ENCODE measurements around the gene PLCD1. TPM values are rescaled to one million over a fixed set of nuclear protein-coding genes. Genes with fewer than 3 reads are reported as not detected.
"Not testable (repeated sequence)": the region's sequence is repeated elsewhere in the genome, so short reads cannot be mapped to it uniquely, and the experiment has no call there.

PLCD1 gene
- 10 to 100 TPM; 10.9 to 13.5 TPM for total RNA-seq

DNA sequence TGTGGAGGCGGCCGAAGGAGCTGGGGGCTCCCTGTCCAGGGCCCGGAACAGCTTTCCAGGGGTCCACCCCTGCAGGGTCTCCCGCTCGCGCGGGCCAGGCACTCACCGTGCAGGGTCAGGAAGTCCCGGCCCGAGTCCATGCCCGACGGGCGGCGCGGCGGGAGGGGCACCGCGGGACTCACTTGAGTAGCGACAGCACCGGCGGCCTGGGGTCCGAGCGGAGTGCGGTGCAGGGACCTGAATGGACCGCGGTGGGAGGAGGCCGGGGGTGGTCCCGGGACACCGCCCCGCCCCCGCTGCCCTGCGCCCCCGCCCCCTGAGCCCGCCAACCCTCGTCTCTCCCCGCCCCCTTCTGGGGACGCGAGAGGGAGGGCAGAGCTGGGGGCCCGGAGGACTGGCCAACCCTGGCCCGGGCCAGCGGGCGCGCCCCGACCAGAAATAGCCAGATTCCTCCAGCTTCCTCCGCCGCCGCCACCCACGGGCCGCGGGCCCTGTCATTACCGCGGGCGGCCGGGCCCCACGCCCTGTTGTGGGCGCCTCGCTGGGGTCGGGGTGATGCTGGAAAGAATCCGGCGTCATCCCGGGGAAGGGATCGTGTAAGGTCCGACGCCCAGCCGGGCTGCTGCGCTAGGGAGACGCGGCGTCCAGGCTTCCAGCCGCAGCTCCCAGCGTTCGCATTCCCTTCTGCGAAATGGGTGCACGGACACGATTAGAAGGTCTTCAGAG is at the start of gene PLCD1:
Gene PLCD1 (minus strand): TSS at position 243 of the 726 bp plus-strand sequence. CDS start 103 bp downstream, at position 140.
- Mint-ChIP-seq H3K27me3 (peaks cover 10% of the 10 kb centered on the region), H3K4me3 (peak within 1 kb of the TSS; percentile 43), H3K9me3 (ENCODE audit: low read depth) (no peaks in the 10 kb centered on the region), H3K36me3 (ENCODE audit: low read depth) (no peaks in the 10 kb centered on the region), H3K27ac (no peak within 1 kb of the TSS), H3K4me1 (peaks cover 22% of the 10 kb centered on the region)
- ChIA-PET CTCF (no interaction called here), POLR2A (no interaction called here)
- ATAC-seq (no peak), DNase-seq (peak; percentile 53)
- intact Hi-C loops (cut with DNase I, micrococcal nuclease), result loop anchor here in 1 of 2 experiments (10.0 kb wide), 1 partner anchor 135 kb away; the partner anchor contains the start of gene OXSR1

GRCh38 chr3:38077073-38077472 is 47.6 kb upstream of the PLCD1 start:
- H3K4me1 Mint-ChIP-seq; CTCF ChIA-PET; H3K36me3 Mint-ChIP-seq (ENCODE audit: low read depth); ATAC-seq; H3K27me3 Mint-ChIP-seq; POLR2A ChIA-PET; H3K4me3 Mint-ChIP-seq; H3K9me3 Mint-ChIP-seq (ENCODE audit: low read depth); intact Hi-C loops (cut with DNase I, micrococcal nuclease); H3K27ac Mint-ChIP-seq; DNase-seq: not testable (repeated sequence)

- DNase-seq (no peak), ATAC-seq (no peak)
- Mint-ChIP-seq H3K27ac (no peak overlapping the region), H3K4me3 (no peak overlapping the region), H3K4me1 (no peaks in the 10 kb centered on the region), H3K27me3 (no peaks in the 10 kb centered on the region), H3K9me3 (ENCODE audit: low read depth) (no peaks in the 10 kb centered on the region), H3K36me3 (ENCODE audit: low read depth) (no peaks in the 10 kb centered on the region)
- POLR2A ChIA-PET, result no interaction called here
- intact Hi-C loops (cut with DNase I, micrococcal nuclease), result no loop called here
- CTCF ChIA-PET, result no interaction called here
Observed at GRCh38 chr3:38070013-38070412, 40.6 kb upstream of the PLCD1 start.

GRCh38 chr3:38067508-38068233 is 38.2 kb upstream of the PLCD1 start:
- H3K36me3 Mint-ChIP-seq (ENCODE audit: low read depth), result peaks cover 1% of the 10 kb centered on the region
- no peaks in the 10 kb centered on the region for H3K27me3 Mint-ChIP-seq
- no peak overlapping the region for H3K4me3 Mint-ChIP-seq
- DNase-seq (no peak), ATAC-seq (no peak)
- H3K27ac Mint-ChIP-seq, result no peak overlapping the region
- intact Hi-C loops (cut with DNase I, micrococcal nuclease), result no loop called here
- ChIA-PET POLR2A (no interaction called here), CTCF (interaction anchor here (1.2 kb wide), 1 partner anchor 93 kb away, joined by 3 read pairs; no protein-coding TSS in a partner anchor)
- H3K4me1 Mint-ChIP-seq, result no peaks in the 10 kb centered on the region
- no peaks in the 10 kb centered on the region for H3K9me3 Mint-ChIP-seq (ENCODE audit: low read depth)

- CTCF ChIA-PET; H3K27me3 Mint-ChIP-seq; H3K36me3 Mint-ChIP-seq (ENCODE audit: low read depth); intact Hi-C loops (cut with DNase I, micrococcal nuclease); H3K27ac Mint-ChIP-seq; ATAC-seq; DNase-seq; H3K9me3 Mint-ChIP-seq (ENCODE audit: low read depth); POLR2A ChIA-PET; H3K4me1 Mint-ChIP-seq; H3K4me3 Mint-ChIP-seq: not testable (repeated sequence)
Observed at GRCh38 chr3:38064453-38064852, 35.0 kb upstream of the PLCD1 start.

DNA sequence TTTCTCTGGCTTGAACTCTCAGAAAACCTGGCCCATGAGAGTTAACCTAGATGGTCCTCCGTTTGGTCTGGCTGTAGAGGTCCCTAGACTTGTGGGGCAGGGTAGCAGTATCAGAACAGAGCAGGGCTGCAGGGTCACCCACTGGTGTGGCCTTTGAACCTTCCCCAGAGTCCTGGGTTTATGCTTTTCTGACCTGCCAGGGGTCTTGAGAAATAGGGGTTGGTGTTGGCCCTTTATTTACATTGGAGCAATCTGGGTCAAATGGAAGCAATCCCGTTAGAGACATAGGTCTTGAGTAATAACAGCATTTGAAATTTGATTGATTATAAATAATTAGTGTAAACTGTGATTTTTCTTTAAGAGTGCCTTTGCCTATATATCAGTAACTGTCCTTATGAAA is 33.4 kb upstream of the PLCD1 start:
- CTCF ChIA-PET, result interaction anchor here (0.7 kb wide), 1 partner anchor 579 kb away, joined by 3 read pairs; no protein-coding TSS in a partner anchor
- intact Hi-C loops (cut with DNase I, micrococcal nuclease), result no loop called here
- H3K4me3 Mint-ChIP-seq, result no peak overlapping the region

DNA sequence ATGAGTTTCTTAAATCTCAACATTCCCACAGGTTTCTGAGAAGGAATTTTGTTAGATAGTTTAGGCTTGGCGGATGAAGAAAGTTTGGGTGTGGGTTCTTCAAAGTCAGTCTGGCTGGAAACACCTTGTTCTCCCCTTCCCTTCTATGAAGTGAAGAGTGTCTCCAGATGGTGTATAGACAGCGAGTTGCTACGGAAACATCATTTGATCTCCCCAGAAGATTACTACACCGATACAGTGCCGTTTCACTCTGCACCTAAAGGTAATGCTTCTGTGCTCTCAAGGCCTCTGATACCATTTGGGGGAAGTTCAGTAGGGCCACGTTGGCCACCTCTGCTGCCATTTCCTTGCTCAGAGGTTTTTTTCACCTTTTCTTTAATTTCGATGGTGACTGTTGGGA is 30.1 kb upstream of the PLCD1 start:
- H3K4me1 Mint-ChIP-seq, result peaks cover 6% of the 10 kb centered on the region
- CTCF ChIA-PET, result interaction anchor here (0.6 kb wide), 1 partner anchor 718 kb away, joined by 3 read pairs; no protein-coding TSS in a partner anchor
- POLR2A ChIA-PET, result interaction anchor here (0.5 kb wide), 1 partner anchor 395 kb away, joined by 3 read pairs; no protein-coding TSS in a partner anchor
- ATAC-seq (no peak), DNase-seq (no peak)
- H3K27ac Mint-ChIP-seq, result no peak overlapping the region
- peaks cover 1% of the 10 kb centered on the region for H3K36me3 Mint-ChIP-seq (ENCODE audit: low read depth)
- no peak overlapping the region for H3K4me3 Mint-ChIP-seq
- intact Hi-C loops (cut with DNase I, micrococcal nuclease), result no loop called here
- peaks cover 2% of the 10 kb centered on the region for H3K27me3 Mint-ChIP-seq
- H3K9me3 Mint-ChIP-seq (ENCODE audit: low read depth), result peaks cover 2% of the 10 kb centered on the region

More for the DNA sequence above, 33.4 kb upstream of the PLCD1 start:
- ATAC-seq (no peak), DNase-seq (no peak)
- POLR2A ChIA-PET, result no interaction called here
- Mint-ChIP-seq H3K36me3 (ENCODE audit: low read depth) (peaks cover 1% of the 10 kb centered on the region), H3K4me1 (no peaks in the 10 kb centered on the region), H3K27ac (no peak overlapping the region), H3K27me3 (peaks cover 2% of the 10 kb centered on the region), H3K9me3 (ENCODE audit: low read depth) (peaks cover 2% of the 10 kb centered on the region)

DNA sequence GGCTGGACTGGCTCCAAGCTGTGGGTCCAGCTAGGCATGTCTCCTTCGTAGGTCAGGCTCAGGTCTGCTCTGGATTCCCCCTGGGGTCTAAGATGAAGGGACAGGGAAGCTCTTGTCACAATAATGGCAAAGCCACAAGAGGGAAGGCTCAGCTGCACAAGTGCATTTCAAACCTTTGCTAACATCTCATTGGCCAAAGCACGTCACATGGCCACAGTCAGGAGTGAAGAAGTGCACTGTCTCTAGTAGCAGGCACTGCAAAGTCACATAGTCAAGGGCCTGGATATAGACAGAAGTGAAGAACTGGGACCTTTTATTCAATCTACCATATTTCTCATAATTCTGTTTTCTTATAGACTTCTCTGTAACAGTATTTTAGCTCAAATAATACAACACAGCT is 29.7 kb upstream of the PLCD1 start:
- Mint-ChIP-seq H3K9me3 (ENCODE audit: low read depth) (peaks cover 2% of the 10 kb centered on the region), H3K27ac (no peak overlapping the region), H3K4me1 (peaks cover 6% of the 10 kb centered on the region), H3K36me3 (ENCODE audit: low read depth) (peaks cover 1% of the 10 kb centered on the region), H3K27me3 (peaks cover 2% of the 10 kb centered on the region), H3K4me3 (no peak overlapping the region)
- intact Hi-C loops (cut with DNase I, micrococcal nuclease), result no loop called here
- DNase-seq (no peak), ATAC-seq (no peak)
- POLR2A ChIA-PET, result interaction anchor here (0.5 kb wide), 1 partner anchor 396 kb away, joined by 3 read pairs; no protein-coding TSS in a partner anchor
- CTCF ChIA-PET, result interaction anchor here (0.6 to 0.8 kb wide), 2 partner anchors 32 to 718 kb away, joined by 3 read pairs; no protein-coding TSS in a partner anchor

GRCh38 chr3:38054499-38055001 is 25.1 kb upstream of the PLCD1 start:
- ATAC-seq (peak; percentile 76), DNase-seq (peak; percentile 16)
- Mint-ChIP-seq H3K36me3 (ENCODE audit: low read depth) (no peaks in the 10 kb centered on the region), H3K4me3 (no peak overlapping the region), H3K27me3 (no peaks in the 10 kb centered on the region), H3K4me1 (peaks cover 6% of the 10 kb centered on the region), H3K9me3 (ENCODE audit: low read depth) (no peaks in the 10 kb centered on the region), H3K27ac (no peak overlapping the region)
- ChIA-PET CTCF (interaction anchor here (1.1 kb wide), 1 partner anchor 9 kb away, joined by 3 read pairs; no protein-coding TSS in a partner anchor), POLR2A (no interaction called here)
- intact Hi-C loops (cut with DNase I, micrococcal nuclease), result no loop called here

GRCh38 chr3:38053813-38054498 is 24.5 kb upstream of the PLCD1 start:
- H3K9me3 Mint-ChIP-seq (ENCODE audit: low read depth); DNase-seq; intact Hi-C loops (cut with DNase I, micrococcal nuclease); H3K27ac Mint-ChIP-seq; POLR2A ChIA-PET; H3K36me3 Mint-ChIP-seq (ENCODE audit: low read depth); H3K4me3 Mint-ChIP-seq; H3K27me3 Mint-ChIP-seq; ATAC-seq; H3K4me1 Mint-ChIP-seq: not testable (repeated sequence)
- CTCF ChIA-PET, result interaction anchor here (1.1 kb wide), 1 partner anchor 9 kb away, joined by 3 read pairs; no protein-coding TSS in a partner anchor

DNA sequence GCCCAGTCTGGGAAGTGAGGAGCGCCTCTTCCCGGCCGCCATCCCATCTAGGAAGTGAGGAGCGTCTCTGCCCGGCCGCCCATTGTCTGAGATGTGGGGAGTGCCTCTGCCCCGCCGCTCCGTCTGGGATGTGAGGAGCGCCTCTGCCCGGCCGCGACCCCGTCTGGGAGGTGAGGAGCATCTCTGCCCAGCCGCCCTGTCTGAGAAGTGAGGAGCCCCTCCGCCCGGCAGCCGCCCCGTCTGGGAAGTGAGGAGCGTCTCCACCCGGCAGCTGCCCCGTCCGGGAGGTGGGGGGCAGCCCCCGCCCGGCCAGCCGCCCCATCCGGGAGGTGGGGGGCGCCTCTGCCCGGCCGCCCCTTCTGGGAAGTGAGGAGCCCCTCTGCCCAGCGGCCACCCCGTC is 23.8 kb upstream of the PLCD1 start:
- CTCF ChIA-PET, result not testable (repeated sequence)

More for the DNA sequence above, 23.8 kb upstream of the PLCD1 start:
- H3K9me3 Mint-ChIP-seq (ENCODE audit: low read depth); intact Hi-C loops (cut with DNase I, micrococcal nuclease); ATAC-seq; H3K27me3 Mint-ChIP-seq; H3K4me1 Mint-ChIP-seq; H3K36me3 Mint-ChIP-seq (ENCODE audit: low read depth); DNase-seq; POLR2A ChIA-PET; H3K4me3 Mint-ChIP-seq; H3K27ac Mint-ChIP-seq: not testable (repeated sequence)
